Fibroblast of skin of scalp (primary cell): ENCODE results near the gene CRACR2A.

Experiments used
- DNase-seq: peaks from one replicate; pipeline ENCODE4 v3.0.0-alpha.2; 2013

Gene CRACR2A

DNA sequence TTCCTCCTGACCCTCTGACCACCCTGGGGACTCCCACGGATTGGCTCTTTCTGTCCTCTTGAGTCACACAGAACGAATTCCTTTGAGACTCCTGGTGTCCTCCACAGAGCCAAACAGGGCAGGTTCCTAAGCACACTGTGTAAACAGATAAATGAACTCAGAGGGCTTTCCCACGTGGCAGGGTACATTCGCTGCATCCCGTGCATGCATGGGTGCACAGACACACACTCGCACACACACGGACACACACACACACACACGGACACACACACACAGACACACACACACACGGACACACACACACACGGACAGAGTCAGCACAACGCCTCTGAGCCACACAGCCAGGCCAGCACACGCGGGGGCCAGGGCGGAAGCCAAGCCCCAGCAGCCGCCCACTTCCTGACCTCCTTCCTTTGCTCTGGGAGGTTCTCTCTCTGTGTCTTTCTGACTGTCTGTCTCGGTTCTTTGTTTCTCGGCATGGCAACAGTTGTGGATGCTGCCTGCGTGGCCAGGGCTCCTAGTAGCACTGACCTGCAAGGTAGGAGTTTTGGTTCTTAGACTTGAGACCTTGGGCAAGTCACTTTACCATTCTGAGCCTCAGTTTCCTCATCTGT, 706 bp downstream of the CRACR2A start:
- no peak for DNase-seq

DNA sequence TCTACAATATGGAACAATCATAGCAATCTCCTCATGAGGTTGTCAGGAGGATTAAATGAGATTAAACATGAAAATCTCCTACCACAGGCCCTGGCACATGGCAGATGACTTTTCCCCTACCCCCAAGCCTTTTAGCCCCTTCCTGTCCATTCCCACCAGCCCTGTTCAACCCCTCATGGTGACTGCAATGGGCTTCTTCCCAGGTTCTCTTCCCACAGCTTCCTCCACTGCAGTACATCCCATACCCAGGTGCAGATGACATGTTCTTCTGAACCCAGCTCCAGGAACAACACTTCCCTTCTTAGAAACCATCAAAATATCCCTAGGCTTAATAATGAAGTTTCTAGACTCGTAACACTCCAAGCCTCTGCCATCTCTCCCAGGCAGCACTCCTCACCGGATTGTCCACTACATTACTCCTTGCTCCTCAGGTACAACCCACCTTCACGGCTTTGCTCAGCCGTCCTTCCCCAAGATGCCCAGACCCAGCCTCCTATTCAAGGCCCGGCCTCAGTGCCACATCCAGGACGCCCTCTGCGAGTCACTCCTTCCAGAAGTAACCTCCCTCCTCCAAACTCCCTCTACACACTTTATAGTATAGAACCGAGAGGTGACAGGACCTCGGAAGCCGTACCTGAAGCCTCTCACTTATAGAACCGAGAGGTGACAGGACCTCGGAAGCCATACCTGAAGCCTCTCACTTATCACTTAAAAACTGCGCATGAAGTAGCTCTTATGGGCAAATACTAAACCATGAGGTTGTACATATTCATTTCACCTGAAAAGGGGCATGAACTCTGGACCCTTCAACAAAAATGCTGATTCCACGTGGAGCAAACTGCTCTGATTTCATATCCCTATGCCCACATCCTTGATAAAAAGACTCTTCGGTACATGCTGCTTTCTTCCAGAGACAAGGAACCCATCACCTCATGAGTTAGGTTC, 1.5 kb downstream of the CRACR2A start:
- DNase-seq = no peak

DNA sequence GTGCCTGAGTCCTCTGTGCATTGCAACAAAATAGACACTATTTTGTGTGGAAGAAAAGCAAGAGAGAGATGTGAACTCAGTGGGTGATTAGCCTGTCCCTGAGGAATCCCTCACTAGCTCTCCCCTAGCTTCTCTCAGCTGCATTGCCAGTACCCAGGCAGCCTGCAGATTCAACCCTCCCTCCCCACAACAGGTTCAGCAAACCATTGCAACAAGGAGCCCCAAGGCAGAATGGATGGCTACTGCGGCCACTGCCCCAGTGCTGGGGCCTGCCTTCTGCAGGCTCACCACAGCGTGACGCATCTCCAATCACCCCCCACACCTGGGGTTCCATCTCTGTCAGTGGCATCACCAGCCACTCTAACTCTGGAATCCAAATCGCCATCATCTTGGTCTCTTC, 2.3 kb downstream of the CRACR2A start:
- DNase-seq = no peak

DNA sequence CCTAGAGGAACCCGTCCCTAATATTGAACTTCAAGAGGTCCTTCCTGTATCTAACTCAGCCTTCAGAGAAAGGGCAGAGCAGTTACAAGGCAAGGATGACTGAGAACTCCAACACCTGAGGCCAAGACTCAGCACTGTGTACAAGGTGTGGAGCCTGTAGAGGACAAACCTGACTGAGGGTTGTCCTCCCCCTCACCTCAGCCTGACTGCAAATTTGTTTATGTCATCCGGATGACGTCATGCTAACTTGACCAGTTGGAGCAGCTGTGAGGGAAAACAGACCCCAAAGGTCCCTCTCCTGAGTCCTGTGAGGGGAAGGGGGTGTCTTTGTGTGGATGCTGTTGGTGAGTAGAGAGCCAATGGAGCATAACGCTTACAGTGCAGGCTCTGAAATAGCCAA, 4.3 kb downstream of the CRACR2A start:
- no peak for DNase-seq

DNA sequence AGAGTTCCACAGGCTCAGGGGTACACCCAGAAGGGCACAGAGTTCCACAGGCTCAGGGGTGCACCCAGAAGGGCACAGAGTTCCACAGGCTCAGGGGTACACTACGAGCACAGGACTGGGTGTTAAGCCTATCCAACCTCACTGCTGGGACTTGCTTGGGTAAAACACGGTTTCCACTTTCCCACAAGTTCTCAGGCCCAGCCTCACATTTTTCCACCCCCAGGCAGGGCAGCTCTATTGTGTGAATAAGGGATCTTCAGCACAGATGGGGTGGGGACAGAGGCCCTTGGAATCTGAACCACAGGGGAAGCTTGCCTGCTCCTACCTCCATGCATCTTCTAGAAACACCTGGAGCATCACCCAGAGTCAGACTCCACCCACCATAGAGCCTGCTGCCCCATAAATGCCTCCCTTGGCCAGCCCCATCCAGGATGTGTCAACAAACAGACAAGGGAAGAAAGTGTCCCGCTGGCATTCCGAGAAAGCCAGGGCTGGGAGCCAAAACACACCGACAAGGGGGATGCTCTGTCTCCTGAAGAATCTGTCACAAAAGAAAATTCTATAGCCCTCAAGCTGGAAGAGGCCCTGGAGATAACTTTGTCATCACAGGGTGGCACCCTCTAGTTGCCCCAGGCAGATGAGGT, 4.8 kb downstream of the CRACR2A start:
- DNase-seq = no peak

DNA sequence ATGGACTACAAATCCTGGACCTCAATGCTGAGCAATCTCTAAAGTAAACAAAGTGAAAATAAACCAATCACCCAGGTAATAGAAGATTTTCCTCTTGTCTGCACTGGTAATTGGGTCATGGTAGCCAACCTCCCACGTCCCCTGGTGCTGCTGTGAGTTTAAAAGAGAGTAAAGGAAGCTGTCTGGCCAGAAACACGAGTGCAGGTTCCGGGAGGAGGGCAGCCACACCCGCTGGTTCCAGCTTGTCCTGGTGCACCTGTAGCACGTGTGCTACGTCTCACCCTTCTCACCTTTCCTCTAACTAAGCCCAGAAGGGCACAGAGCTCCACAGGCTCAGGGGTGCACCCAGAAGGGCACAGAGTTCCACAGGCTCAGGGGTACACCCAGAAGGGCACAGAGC, 5.4 kb downstream of the CRACR2A start:
- no peak for DNase-seq

DNA sequence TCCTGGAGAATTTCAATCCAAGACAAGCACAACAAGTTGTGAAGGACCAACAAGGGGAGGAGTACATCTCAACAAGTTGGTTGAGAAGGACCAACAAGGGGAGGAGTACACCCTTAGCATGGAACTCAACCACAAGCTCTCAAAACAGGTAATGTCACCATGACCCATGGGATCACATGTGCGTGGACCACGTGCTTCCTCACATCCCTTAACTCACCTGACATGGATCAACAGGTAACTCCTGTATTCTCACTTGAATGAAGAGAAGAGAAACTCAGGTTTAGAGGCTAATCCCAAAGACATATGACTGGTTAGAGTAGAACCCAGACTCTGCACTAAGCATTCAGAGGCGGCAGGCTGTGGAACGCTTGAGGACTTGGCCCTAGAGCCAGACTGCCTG, 6.2 kb downstream of the CRACR2A start:
- DNase-seq = no peak

DNA sequence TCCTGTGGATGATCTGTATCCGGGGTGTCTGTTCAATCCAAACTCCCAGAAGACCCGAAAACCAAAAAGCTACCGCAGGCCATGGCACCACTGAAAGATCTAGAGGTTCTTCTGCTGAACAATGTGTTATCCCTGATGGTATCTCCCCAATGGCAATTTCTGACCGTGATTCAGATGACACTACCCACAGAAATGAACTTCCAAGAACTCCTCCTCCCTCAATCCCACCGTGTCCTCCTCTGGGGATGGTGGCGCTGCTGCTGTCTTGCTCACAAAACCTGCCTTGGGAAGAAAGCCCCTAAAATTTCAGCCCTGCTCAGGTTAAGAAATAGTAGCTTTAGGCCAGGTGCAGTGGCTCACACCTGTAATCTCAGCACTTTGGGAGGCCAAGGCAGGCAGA, 7.8 kb downstream of the CRACR2A start:
- DNase-seq = no peak

DNA sequence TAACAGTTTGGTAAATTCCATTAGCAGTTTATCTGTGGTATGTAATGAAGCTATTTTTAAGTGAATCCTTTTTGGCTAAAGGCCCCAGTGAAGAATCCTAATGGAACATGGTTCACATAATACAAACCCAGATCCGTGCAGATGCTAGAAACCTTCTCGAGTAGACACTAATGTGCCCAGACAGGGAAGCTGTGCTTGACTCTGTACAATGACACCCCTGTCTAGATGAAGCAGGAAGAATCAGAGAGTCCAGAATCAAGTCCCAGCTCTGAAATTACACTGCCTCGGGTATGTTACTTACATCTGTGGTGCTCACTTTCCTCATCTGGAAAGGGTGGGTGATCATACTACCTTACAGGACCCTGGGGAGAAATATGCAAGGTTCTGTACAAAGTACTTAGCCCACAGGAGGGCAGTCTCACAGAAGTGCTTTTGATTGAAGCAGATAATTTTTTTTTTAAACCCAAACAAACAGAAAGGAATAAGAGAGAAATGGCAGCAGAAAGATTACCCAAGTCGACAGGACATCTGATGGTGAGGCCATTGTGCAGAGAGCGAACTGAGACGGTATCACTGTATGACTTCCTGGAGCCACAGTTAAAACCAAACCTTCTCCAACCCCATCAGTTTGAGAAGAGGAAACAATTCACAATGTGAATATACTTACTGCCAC, 8.5 kb downstream of the CRACR2A start:
- no peak for DNase-seq

DNA sequence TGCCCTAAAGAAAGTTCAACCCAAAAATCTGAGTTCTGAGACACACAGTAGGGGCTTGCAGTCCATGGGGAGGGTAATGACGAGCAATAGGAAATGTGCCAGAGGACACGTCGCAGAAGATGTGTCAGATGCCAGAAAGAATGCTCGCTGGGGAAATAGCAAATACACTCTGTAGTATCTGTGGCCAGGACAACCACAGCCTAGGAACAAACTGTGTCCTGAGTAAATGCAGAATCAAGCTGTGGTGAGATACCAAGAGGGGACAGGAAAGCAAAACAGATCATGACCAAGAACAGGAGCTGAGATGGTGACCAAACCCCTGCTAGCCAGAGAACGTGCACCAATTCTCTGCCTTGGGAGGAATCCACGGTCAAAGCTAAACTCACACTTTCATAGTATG, 9.1 kb downstream of the CRACR2A start:
- peak; percentile 56 for DNase-seq

DNA sequence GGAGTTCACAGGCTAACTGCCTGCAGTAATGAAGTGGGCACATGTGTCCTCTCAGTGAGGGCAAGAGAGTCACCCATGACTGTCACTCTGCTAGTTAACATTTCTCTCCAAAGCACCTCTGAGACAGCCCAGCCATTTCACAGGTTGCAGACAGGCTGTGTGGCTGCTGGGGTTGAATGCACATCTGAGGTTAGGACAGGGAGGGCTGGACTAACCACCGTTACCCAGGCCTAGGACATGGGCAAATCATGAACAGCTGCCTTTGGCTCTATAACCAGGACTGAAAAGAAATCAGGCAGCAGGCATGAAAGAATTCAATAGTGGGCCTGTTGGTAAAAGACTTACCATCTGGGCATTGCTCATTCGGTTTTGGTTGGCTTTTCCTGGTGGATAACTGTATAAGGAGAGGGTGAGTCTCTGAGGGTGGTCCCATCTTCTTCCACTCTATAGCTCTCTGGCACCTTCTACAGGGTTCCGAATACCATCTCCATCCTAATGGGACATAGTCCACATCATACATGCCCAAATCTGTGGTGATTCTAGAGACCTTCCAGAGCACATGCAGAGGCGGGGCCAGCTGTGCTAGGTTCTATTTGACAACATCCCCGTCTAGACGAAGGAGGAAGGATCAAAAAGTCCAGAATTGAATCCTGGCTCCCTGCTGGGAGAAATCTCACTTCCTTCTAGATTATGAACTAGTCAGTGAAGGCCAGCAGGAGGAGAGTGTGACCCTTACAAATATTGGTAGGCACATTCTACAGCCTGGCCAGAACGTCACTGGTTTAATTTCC, 10.8 kb downstream of the CRACR2A start:
- no peak for DNase-seq

DNA sequence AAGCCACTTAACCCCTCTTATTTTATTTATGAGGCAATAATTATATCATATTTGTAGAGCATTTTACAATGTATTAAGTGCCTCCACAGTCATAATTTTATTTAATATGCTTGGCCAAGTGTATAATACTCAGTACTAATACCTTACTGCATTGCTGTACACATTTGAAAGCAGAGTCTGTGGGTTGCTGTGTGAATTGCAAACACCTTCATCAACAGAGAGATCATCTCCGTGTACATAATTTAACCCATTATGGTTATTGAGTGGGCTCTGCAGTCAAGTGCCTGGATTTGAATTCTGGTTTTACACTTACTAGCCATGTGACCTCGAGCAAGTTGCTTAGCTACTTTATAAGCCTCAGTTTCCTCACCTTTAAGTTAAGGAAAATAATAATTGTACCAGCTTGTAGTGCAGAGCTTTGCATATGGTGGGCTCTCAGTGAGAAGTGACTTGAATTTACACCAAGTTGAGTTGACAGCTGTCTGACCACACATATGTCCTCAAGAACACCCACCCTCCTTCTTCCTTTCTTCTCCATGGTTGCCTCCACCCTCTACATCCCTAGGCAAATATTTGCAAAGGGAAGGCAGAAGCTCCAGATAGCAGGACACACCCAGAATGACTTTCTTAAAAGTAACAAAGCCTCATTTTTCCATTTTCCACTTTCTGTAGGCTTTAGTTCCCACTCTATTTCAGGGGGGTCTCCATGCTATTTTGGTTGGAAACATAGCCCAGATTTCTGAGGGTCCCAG, 12.3 kb downstream of the CRACR2A start:
- DNase-seq = no peak

DNA sequence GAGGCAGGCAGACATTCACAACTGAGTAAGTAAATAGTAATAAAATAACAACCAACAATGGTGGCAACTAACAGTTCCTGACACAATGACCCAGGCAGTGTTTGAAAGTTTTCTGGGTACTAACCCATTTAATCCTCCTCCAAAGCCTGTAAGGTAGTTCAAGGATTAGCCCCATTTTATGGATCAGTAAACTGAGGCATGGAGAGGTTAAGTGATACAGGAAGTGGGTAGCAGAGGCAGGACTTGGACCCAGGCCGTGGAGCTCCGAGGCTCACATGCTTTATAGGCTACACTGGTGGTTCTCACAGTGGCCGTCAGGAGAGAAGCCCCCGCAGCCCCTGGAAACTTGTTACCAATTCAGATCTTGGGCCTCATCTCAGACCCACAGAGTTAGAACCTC, 17.5 kb downstream of the CRACR2A start:
- no peak for DNase-seq

DNA sequence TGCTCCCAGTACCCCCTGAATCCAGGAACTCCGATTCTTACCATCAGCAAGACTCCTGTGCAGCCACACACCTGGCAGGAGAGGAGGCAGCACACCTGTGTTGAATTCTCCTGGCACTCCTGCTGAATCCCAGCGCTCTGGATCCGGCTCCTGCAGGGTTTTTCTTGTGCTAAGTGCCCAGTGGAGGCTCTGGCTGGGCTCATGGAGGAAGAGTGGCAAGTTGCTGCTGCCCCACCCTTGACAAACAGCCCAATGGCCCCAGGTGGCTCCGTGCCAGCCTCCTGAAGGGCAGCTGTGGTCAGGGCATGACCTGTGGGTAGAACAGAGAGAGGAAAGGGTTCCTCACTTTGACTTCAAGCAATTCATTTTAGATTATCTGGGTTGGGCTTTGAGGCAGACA, 20.0 kb downstream of the CRACR2A start:
- DNase-seq = no peak

DNA sequence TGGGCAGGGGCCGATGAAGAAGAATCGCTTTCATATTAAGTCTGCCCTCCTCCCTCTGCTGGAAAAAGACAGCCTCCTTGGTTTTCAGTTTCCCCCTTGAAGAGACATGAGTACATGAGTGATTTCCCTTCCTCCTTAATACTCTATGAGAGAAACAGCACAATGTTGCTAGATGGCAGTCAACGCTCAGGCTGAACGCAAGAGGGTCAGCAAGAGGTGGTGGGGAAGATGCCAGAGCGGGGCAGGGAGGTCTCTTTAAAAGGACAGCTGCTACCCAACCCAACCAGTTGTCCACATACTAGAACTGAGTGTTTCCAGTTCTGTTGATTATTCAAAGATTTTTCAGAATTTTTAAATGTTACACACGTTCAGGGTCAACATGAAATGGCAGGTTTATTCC, 22.8 kb downstream of the CRACR2A start:
- no peak for DNase-seq

DNA sequence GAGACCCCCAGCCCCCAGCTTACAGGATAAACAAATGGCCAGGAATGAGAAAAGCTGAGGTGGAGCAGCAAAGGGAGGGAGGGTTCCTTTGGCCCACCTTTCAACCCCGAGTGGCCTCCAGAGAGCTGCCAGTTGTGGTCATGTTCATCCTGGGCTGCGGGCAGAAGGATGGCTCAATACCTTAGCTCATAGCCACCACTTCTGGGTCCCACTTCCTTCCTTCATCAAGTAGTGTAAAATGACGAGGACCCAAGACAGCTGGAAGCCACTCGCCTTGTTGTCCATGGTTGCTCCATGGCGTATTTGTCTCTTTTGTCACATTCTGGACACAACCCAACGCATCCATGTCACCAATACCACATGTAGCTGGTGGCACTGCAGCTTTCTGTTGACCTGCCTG, 24.2 kb downstream of the CRACR2A start:
- no peak for DNase-seq

DNA sequence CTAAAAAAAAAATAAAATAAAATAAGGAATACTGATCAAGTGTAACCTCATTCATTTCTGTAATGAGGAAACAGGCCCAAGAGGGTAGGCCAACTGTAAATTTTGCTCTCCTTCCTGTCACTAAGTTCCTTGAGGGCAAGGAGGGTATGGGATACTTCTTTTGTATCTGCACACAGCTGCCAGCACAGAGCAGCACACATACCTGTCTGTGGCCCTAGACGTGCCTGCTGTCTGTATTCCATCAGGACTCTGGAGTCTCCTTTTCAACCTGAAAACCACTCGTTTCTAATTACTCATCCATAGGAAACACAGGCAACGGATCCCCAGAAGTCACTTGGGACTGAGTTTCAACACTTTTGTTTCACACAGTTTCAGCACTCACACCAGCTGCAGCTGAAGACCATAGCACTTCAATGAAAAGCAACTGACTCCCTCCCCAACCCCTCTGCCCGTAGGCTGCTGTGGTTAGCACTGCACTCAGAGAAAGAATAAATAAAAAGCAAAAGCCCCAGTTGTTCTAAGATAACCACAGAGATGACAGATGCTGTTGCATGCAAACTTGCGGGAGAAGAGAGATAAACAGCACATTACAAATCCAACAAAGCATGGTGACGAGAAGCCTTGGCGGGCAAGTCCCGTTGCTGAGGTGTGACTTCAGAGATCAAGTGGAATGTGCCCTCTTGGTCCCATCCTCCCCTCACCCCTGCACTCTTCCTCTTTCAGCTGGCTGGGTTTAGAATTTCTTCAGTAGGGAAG, 24.9 kb downstream of the CRACR2A start:
- peak; percentile 44 for DNase-seq

DNA sequence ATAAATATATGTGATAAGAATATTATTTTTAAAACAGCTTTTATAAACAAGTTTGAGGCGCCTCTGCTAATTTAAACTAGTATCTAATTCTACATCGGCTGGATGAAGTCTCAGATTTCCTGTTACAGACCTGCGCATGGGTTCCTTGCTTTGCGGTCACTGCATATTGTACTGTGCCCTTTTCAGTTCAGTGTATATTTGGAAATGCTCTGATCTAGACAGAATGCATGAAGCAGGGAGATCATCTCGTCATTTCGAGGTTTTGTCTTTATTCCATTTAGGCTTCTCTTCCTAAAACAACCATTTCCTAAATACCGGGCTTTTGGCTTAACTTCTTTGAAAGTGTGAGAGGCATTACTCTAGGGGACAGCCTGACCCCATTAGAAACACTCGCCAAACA, 25.6 kb downstream of the CRACR2A start:
- no peak for DNase-seq

DNA sequence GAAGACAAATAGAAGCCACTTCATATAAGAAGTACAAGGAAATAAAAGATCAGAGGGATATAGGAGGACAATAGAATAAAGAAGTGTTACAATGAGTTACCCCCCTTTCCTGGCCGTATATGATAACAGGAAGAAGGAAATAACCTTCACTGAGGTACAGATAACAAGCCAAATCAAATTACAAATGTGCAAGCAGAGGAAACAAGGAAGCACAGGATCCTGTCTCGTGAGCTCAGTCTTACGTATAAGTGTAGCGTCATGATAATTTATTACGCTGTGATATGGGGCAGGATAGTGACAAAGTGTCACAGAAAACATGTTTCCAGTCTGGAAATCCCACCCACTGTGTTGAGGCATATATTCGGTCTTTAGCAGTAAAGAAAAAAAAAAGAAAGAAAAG, 26.5 kb downstream of the CRACR2A start:
- DNase-seq = no peak

DNA sequence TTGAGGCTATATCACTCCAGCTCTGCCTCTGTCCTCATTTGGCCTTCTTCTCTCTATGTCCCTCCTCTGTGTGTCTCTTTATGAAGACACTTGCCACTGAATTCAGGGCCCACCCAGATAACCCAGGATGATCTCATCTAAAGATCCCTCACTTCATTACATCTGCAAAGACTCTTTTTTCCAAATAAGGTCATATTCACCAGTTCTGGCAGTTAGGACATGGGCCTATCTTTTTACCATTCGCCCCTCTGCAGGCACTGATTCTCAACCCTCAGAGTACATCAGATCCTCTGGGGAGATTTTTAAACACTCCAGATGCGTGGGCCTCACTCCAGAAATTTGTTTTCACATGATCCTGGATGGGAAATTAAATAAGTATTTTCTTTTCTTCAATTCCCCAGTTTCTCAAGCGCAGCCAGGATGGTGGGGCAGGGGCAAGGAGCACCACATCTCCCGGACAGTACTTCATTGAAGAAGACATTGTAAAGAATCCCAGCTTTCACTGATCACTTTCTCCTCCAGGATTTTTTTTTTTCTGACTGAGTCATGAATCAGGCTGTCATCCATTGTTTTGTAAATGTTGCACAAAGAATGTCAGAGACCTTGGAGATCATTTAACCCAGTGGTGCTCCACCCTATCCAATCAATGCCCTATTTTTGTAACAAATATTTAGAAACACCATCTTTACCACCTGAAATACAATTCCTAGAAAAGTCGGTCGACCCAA, 27.4 kb downstream of the CRACR2A start:
- peak; percentile 62 for DNase-seq
